Fibroblast of mammary gland (primary cell): ENCODE measurements around the gene ODAD4.

Source experiments
- DNase-seq: peaks from one replicate; pipeline ENCODE4 v3.0.0-alpha.2; 2010; ENCODE audit warnings: low read depth
- H3K4me3 ChIP-seq: 2 replicates; pipeline ENCODE4 v1.5.1; 2011; ENCODE audit warnings: low read depth, mild to moderate bottlenecking, low read length, moderate library complexity; ENCODE audit not compliant: control insufficient read depth
- CTCF ChIP-seq: conservative IDR thresholded peaks from 2 replicates; pipeline ENCODE4 v1.5.1; 2011; ENCODE audit warnings: low read depth, low read length, inconsistent platforms; ENCODE audit not compliant: control insufficient read depth, insufficient read depth

Gene ODAD4

DNA sequence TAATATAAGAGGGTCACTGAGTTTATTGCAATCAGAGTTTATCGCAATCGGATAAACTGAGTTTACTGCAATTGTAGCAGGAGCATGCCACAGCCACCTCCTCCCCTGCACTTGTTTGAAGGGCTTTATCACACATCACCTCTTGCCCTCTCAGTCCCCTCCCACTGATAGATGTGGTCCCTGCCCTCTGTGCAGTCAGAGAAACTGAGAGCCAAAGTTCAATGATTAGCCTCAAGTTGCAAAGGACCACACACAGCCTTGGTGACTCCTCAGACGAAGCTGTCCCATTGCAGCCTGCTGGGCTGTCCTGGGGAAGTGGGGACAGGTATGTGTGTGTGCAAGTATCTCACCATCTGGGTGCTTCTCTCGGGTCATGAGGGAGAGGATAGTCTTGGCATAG, 25.2 kb upstream of the ODAD4 start:
- no peak for DNase-seq
- H3K4me3 ChIP-seq: no peak overlapping the region
- TF ChIP-seq CTCF: no peak

- peak; percentile 66 for DNase-seq
Observed at GRCh38 chr17:41906465-41907184, 23.8 kb upstream of the ODAD4 start.

DNA sequence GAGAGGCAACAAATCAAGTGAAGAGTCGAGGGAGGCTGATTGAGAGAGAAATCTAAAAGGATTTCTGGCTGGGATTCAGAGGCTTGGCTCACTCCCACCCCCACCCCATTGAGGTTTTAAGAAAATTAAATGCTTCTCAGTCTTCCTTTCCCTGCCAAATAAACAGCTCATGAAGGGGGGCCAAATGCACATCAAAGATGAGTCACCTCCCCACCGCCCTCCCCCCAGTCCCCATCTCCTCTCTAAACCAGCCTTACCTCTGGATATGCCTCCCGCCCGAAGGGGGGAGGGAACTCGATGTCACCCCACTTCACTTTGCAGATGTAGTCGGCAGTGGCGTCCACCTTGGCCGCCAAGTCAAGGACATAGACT, 23.2 kb upstream of the ODAD4 start:
- H3K4me3 ChIP-seq: no peak overlapping the region
- DNase-seq: peak; percentile 91
- no peak for TF ChIP-seq CTCF

More at GRCh38 chr17:41906465-41907184, 23.8 kb upstream of the ODAD4 start:
- no peak overlapping the region for H3K4me3 ChIP-seq
- no peak for TF ChIP-seq CTCF

GRCh38 chr17:41907633-41908539, 22.5 kb upstream of the ODAD4 start:
- no peak overlapping the region for H3K4me3 ChIP-seq
- peak; percentile 68 for DNase-seq
- no peak for TF ChIP-seq CTCF

DNA sequence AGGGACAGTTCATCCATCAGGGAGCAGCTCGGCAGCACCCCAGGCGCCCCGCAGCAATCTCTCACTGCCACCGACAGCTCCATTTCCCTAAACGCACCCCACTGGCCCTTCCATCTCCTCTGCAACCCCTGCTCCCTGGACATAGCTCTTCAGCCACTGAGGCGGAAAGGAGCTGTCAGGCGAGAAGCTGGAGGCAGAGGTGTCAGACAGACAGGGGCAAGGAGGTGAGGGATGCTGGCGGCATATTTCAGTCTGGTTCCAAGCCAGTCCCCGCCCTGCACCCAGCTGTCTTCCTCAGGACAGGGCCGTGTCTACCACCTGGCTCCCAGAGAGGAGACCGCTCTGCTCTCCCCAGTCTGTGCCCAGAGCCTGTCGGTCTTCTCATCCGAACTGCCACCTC, 21.3 kb upstream of the ODAD4 start:
- TF ChIP-seq CTCF: no peak
- no peak for DNase-seq
- H3K4me3 ChIP-seq: no peak overlapping the region

- peak; percentile 99 for DNase-seq
- TF ChIP-seq CTCF: no peak
- H3K4me3 ChIP-seq: no peak overlapping the region
Observed at GRCh38 chr17:41910701-41911391, 19.6 kb upstream of the ODAD4 start.
